Measurements from ENCODE around the gene CCNE1.
A peak's percentile ranks its signal among the peaks of the same experiment; 100 is the strongest.

The CCNE1 gene

DNA sequence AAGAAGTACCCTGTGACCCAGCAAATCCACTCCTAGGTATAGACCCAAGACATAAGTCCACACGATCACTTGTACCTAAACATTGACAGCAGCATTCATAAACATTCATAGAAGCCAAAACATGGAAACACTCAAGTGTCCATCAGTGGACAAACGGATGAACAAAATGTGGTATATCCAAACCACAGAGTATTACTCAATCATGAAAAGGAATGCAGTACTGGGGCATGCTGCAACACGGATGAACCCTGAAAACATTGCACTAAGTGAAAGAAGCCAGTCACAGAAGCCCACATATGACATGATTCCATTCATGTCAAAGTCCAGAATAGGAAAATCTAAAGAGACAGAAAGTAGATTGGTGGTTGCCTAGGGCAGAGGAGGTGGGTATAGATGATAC is 22.8 kb upstream of the CCNE1 start:
- DNase-seq, result no peak

GRCh38 chr19:29793116-29793727 is 18.6 kb upstream of the CCNE1 start:
- no peak for DNase-seq

GRCh38 chr19:29794490-29794889 is 17.3 kb upstream of the CCNE1 start:
- DNase-seq, result peak; percentile 26

DNA sequence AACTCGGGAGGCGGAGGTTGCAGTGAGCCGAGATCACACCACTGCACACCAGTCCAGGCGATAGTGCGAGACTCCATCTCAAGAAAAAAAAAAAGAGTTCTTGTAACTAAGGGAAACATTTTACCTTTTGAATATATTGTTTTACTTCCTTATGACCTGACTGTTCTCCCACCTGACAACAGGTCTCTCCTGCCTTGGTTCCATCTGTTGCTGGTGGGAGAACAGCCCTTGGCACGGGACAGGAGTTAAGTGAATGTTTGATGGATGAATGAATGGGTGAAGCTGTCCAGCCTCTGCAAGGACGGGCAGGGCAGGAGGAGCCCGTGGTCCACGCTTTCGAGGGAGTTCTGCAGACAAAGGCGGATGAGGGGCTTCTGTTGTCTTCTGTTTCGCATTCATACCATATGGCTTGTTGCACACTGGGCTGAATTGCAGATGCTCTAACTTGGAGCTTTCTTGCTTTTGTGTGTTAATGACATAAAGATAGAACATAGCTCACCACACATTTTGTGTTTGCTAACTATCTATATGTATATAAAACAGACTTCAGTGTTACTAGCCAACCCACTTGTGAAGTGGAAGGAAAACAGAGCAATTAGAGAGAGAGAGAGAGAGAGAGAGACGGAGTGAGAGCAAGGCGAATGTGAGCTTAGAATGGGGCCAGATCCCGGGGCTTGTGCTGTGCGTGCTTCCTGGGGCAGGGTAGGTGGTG is 16.2 kb upstream of the CCNE1 start:
- no peak for DNase-seq

GRCh38 chr19:29796173-29796573 is 15.6 kb upstream of the CCNE1 start:
- no peak for DNase-seq

DNA sequence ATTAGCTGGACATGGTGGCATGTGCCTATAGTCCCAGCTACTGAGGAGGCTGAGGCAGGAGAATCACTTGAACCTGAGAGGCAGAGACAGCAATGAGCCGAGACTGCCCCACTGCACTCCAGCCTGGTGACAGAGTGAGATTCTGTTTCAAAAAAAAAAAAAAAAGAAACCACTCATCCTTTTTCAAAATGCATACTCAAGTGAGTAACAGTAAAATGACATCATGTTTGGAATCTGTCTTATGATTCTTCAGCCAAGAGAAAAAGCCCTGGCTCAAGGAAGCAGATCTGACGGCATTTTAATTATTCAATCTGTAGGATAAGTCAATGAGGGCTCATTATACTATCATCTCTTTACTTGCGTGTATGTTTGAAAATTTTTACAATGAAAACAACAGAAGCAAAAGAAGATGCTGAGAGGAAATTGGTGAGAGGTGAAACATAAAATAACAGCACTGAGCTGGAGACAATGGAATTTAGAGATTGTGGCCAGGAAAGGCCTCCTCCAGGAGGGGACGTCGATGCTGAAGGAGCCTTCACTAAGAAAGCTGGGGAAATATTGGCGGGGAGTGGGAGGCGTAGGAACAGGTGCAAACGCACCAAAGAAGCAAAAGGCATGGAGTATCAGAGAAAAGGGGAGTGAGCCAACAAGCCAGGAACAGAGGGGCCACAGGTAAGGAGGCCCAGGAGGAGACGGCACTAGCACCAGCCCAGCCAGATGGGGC is 12.9 kb upstream of the CCNE1 start:
- no peak for DNase-seq

DNA sequence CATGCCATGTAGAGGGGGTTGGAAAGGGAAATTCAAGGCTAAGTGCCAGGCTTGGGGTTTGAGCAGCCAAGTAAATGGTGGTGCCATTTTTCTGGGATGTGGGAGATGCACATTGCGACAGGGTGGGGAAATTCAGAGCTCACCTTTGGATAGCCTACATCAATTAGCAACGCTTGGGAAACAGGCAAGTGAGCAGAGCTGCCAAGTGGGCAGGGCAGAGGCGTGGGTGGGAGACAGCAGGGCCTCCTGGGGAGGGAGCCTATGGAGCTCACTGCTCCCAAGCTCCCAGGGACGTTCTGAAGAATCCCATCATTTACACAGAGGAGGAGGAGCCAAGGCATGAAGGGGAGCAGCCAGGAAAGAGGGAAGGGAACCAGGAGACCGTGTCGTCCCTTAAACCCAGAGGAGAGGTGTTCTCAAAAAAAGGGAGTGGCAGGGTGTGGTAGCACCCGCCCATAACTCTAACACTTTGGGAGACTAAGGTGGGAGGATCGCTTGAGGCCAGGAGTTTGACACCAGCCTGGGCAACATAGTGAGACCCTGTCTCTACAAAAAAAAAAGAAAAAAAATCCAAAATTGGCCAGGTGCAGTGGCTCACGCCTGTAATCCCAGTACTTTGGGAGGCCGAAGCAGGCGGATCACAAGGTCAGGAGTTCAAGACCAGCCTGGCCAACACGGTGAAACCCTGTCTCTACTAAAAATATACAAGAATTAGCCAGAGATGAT is 11.5 kb upstream of the CCNE1 start:
- DNase-seq, result no peak

- DNase-seq, result peak; percentile 83
Observed at GRCh38 chr19:29803951-29804350, 7.8 kb upstream of the CCNE1 start.

DNA sequence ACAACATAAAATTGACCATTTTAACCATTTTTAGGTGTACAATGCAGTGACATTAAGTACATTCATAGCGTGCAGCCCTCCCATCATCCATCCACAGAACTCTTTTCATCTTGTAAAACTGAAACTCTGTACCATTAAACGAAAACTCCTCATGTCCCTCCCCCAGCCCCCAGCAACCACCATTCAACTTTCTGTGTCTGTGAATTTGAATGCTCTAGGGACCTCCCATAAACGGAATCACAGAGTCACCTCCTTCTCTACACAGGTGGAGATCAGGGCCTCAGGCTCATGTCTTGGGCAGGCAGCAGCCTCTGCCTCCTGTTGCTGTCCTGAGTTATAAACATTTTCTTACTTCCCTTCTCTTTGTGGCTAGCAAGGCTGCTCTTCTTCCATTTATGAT is 7.3 kb upstream of the CCNE1 start:
- peak; percentile 21 for DNase-seq

DNA sequence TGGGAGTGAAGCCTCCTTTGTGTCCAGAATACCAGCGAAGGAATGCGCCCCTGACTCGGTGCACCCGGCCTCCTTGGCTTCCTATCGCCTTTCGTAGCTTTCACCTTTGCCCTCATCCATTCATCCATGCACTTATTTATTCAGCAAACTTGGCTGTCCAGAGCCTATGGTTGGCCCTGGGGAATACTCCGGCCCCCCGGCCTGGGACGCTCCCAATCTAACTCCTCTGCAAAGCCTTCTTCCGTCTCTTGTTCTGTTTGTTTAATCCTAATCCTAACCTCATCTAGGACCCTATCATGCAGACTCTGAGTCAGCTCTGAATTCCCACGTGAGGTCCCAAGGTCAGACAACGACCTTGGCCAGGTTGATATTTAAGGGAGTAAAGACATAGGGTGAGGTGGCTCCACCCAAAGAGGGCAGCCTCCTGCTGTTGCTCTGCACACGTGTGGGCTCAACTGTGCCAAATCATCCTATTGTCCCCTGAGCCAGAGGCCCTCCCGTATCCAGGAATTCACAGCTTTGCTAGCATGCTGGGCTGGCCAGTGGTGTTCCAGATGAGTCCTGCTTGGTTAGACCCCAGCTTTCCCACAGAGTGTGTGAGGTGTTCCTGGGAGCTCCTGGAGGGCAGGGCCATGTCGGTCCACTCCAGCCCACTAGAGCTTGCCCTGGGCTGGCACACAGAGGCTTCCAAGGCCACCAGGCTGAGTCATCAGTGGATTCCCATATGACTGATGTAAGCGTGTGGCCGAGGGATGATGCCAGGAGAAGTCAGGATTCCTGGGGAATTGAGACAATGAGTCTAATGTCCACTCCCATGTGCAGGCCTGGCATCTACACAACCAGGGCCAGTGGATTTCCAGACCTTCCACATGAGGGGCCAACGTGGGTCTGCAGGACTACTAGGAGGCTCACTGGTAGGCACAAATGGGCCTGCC is 6.5 kb upstream of the CCNE1 start:
- no peak for DNase-seq

DNA sequence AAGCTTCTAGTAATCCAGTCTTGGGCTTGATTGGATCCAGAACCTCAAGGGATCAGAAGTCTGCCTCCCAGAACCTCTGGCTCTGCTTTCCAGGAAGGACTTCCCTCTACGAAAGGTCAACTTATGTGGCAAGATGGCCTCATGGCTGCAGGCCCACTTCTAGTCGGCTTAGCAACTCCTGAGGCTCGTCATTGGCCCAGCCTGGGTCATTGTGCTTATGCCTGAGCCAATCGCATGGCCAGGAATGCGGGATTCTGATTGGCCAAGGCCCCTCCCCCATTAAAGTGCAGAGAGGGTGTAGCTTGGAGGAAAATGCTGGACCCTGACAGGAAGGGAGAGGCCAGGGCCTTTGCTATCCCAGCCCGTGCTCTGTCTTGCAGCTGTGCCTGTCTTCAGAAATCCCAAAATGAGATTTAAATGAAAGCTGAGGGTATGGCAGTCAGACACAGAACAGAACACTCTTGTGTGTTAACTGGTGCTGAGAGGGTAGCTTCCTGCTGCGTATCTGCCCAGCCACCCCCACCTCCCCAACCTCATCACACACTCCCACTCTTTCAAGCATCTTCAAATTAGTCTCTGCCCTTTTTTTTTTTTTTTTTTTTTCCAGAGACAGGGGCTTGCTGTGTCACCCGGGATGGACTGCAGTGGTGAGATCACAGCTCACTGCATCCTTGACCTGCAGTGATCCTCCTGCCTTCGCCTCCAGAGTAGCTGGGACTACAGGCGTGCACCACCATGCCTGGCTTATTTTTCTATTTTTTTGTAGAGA is 5.5 kb upstream of the CCNE1 start:
- peak; percentile 92 for DNase-seq

DNA sequence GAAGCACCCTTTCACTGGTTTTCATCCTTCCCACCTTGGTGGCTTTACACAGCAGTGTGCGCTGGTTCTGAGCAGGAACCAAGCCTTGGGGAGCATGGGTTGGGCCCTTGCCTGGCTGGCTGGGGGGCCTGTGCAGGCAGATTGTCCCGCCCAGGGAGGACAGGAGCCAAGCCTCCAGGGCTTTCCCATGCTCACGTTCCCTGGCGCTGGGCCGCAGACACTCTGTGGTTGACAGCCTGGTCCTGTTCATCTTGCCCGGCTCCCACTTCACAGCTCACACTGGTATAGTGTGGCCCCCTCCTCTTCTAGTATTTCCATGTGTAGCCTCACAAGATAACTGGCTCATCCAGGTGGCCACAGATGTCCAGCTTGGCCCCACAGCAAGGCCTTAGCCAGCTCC is 4.6 kb upstream of the CCNE1 start:
- DNase-seq, result no peak

DNA sequence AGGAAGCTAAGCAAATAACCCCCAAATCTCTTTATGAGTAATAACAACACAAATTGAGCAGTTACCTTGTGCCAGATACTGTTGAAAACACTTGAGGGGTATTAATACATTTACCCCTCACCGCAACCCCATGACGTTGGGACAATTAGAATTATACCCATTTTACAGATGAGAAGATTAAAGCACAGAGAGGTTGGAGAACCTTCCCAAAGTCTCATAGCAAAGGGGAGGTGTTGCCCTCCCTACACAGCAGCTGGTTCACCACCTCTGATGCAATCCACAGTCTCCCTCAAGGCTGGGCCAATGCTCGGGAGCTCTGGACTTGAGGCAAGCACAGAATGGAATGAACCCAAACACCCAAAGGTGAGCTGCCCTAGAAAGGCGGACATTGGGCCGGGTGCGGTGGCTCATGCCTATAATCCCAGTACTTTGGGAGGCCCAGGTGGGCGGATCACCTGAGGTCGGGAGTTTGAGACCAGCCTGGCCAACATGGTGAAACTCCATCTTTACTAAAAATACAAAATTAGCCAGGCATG is 3.9 kb upstream of the CCNE1 start:
- DNase-seq, result no peak

DNA sequence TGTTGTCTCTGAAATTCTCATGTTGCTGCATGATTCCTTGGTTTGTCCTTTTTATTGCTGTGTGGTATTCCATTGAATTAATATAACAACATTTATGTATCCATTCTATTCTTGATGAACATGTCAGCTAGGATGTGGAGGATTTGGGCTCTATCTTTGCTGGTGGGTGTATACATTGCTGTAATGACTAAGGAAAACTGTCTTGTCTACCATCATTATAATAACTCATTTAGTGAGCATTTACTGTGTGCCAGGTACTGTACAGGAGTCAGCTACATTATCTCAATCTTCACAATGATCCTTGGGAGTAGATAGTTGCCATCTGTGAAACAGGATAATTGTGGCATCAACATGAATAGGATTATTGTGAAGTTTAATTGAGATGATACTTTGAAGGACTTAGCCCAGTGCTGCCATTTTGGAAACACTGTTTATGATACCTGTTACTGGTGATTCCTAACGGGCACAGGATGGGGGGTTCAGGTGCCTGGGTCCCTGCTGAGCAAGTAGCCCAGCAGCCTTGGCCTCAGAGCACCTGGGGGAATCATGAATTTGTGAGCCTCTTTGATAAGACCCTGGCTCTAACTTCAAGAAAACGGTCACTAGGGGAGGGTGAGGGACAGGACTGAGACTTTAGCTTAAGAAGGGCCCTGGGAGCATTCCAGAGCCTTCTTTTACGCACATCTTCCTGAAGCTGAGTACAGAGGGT is 1.8 kb upstream of the CCNE1 start:
- no peak for DNase-seq

GRCh38 chr19:29810504-29810871 is 1.3 kb upstream of the CCNE1 start:
- peak; percentile 27 for DNase-seq

GRCh38 chr19:29812080-29812880 is 489 bp downstream of the CCNE1 start:
- DNase-seq, result no peak

GRCh38 chr19:29812881-29813275 is 1.1 kb downstream of the CCNE1 start:
- DNase-seq, result no peak

GRCh38 chr19:29813642-29814041 is 1.9 kb downstream of the CCNE1 start:
- DNase-seq, result no peak

DNA sequence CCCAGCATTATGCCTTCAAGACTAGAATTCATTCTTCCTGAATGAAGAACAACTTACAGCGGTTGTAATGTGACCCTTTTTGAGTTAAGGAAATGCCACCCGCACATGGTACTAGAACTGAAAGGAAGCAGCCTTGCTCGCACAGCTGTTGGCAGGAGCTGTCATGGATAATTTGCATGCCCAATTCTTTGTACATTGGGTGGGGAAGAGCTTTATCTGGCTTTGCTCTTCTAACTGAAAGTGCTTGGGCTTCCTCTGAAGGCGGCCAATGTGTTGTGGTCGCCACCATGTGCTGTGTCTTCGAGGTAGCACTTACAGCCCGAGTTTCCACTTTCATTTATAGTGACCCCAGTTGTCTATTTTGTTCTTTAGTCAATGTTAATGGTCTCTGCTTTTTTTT is 3.4 kb downstream of the CCNE1 start:
- DNase-seq, result no peak

- DNase-seq, result no peak
Observed at GRCh38 chr19:29817316-29817715, 5.5 kb downstream of the CCNE1 start.
